Measurements from ENCODE around the gene NBPF12.
"Not testable (repeated sequence)": the region's sequence is repeated elsewhere in the genome, so short reads cannot be mapped to it uniquely, and the experiment has no call there.

GRCh38 chr1:146907565-146908261 is 30.4 kb upstream of the NBPF12 start:
- not testable (repeated sequence) for TF ChIP-seq RARB (CRISPR knock-in tag; IDR thresholded peaks at IDR 0.05); ARNTL (CRISPR knock-in tag; IDR thresholded peaks at IDR 0.05; ENCODE audit: borderline replicate concordance, low read depth); CREB5 (CRISPR knock-in tag; IDR thresholded peaks at IDR 0.05; ENCODE audit: low read depth); ISL1 (CRISPR knock-in tag; IDR thresholded peaks at IDR 0.05); CSRNP3 (CRISPR knock-in tag; IDR thresholded peaks at IDR 0.05); PATZ1 (CRISPR knock-in tag; IDR thresholded peaks at IDR 0.05; ENCODE audit: borderline replicate concordance); CSDC2 (CRISPR knock-in tag; IDR thresholded peaks at IDR 0.05); SNAI2 (CRISPR knock-in tag; IDR thresholded peaks at IDR 0.05); ZFP3 (CRISPR knock-in tag; IDR thresholded peaks at IDR 0.05)
- TF ChIP-seq, protein P1, sequence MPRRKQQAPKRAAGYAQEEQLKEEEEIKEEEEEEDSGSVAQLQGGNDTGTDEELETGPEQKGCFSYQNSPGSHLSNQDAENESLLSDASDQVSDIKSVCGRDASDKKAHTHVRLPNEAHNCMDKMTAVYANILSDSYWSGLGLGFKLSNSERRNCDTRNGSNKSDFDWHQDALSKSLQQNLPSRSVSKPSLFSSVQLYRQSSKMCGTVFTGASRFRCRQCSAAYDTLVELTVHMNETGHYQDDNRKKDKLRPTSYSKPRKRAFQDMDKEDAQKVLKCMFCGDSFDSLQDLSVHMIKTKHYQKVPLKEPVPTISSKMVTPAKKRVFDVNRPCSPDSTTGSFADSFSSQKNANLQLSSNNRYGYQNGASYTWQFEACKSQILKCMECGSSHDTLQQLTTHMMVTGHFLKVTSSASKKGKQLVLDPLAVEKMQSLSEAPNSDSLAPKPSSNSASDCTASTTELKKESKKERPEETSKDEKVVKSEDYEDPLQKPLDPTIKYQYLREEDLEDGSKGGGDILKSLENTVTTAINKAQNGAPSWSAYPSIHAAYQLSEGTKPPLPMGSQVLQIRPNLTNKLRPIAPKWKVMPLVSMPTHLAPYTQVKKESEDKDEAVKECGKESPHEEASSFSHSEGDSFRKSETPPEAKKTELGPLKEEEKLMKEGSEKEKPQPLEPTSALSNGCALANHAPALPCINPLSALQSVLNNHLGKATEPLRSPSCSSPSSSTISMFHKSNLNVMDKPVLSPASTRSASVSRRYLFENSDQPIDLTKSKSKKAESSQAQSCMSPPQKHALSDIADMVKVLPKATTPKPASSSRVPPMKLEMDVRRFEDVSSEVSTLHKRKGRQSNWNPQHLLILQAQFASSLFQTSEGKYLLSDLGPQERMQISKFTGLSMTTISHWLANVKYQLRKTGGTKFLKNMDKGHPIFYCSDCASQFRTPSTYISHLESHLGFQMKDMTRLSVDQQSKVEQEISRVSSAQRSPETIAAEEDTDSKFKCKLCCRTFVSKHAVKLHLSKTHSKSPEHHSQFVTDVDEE (CRISPR knock-in tag; IDR thresholded peaks at IDR 0.05), result not testable (repeated sequence)

Data from SK-N-SH treated with all-trans-retinoic acid at 6 μM for 48 hours (cell line).